ENCODE data around the gene ECSCR.
A peak's percentile ranks its signal among the peaks of the same experiment; 100 is the strongest.
"Not testable (repeated sequence)": the region's sequence is repeated elsewhere in the genome, so short reads cannot be mapped to it uniquely, and the experiment has no call there.

Gene ECSCR

GRCh38 chr5:139414581-139415130, 47.9 kb downstream of the ECSCR start:
- H3K27ac ChIP-seq: peak overlapping the region in 1 of 2 donors; percentile 71
- peak; percentile 64 for DNase-seq (ENCODE audit: low spot score)
- TF ChIP-seq CTCF (IDR thresholded peaks at IDR 0.05): no peak
- no peak overlapping the region for H3K4me3 ChIP-seq

DNA sequence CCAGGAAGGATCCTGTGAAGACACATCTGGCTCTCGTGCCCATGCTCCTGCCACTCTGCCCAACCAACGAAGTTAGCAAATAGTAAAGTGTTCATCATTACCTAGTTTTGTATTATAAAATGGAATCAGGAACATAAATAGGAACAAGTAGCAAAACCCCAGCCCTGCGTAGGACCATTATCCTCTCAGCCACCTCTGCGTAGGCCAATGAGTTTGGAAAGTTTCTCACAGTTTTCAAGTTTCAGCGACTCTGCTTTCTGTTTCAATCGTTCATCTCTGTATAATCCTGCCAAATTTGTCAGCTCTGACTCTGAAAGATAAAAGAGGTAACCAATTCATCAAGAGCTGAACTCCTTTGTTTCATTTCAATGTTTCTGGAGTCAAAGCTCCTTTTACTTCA, 48.6 kb downstream of the ECSCR start:
- H3K27ac ChIP-seq: no peak overlapping the region

GRCh38 chr5:139413153-139413552, 49.4 kb downstream of the ECSCR start:
- DNase-seq (ENCODE audit: low spot score): peak; percentile 16
- no peak overlapping the region for H3K4me3 ChIP-seq
- H3K27ac ChIP-seq: no peak overlapping the region
- TF ChIP-seq CTCF (IDR thresholded peaks at IDR 0.05): no peak

More for the DNA sequence above, 48.6 kb downstream of the ECSCR start:
- no peak for TF ChIP-seq CTCF (IDR thresholded peaks at IDR 0.05)
- H3K4me3 ChIP-seq: no peak overlapping the region
- DNase-seq (ENCODE audit: low spot score): peak; percentile 24

GRCh38 chr5:139410993-139411828, 51.3 kb downstream of the ECSCR start:
- DNase-seq (ENCODE audit: low spot score): no peak
- H3K4me3 ChIP-seq: no peak overlapping the region
- no peak for TF ChIP-seq CTCF (IDR thresholded peaks at IDR 0.05)
- H3K27ac ChIP-seq: peak overlapping the region; percentile 72 to 78

GRCh38 chr5:139410121-139410992, 52.2 kb downstream of the ECSCR start:
- Histone ChIP-seq H3K27ac (peak overlapping the region; percentile 72 to 78), H3K4me3 (no peak overlapping the region)
- no peak for DNase-seq (ENCODE audit: low spot score)
- no peak for TF ChIP-seq CTCF (IDR thresholded peaks at IDR 0.05)

- H3K4me3 ChIP-seq; DNase-seq (ENCODE audit: low spot score); H3K27ac ChIP-seq: not testable (repeated sequence)
These were observed 53.4 kb downstream of the ECSCR start for GRCh38 chr5:139409116-139409515.

GRCh38 chr5:139408191-139408590, 54.4 kb downstream of the ECSCR start:
- TF ChIP-seq CTCF (IDR thresholded peaks at IDR 0.05): no peak
- DNase-seq (ENCODE audit: low spot score): no peak
- Histone ChIP-seq H3K4me3 (no peak overlapping the region), H3K27ac (no peak overlapping the region)

Measured in coronary artery (tissue), 2 donors.